GM08714 (cell line): ENCODE measurements around the gene VCAN.

Experiments used
- H3K4me3 ChIP-seq: fragments of 200-500 bp; sonication (Bioruptor generic); 2 replicates; pipeline ENCODE4 v1.5.1; 2014; ENCODE audit warnings: mild to moderate bottlenecking, low read length, inconsistent platforms
- ZNF274 ChIP-seq: IDR thresholded peaks from 2 replicates; pipeline ENCODE4 v1.6.1; 2012; ENCODE audit warnings: mild to moderate bottlenecking, low read depth, low read length

VCAN gene

DNA sequence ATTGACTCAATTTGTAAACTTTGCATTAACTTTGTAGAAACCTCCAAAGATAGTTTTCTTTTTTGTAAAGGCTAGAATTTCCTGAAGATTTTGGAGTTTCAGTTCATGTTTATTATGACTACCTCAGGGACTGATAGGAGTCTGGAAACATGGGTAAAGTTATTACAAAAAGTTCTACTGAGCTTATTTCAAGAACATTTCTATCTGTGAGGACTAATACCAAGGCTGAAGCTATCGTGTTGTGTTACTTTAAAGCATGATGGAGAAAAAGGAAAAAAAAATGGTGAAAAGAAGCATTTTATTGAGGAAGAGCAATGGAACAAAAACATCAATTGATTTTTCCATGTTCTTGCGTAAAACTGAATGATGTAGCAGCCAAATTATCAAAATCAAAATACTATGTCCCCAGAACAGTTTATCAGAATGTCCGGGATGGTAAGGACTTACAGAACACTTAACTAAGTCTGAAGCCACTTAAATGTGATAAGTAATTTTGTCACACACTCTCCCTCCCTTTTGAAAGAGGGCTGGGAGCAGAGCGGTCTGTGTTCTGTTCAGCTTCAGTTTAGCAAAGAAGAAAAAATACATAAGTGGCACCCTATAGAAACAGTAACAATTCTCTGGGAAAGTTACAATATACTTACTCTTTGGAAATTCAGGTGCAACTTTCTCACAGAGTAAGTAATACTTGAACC lies 25.1 kb upstream of the VCAN start:
- H3K4me3 ChIP-seq, result no peak overlapping the region
- no peak for TF ChIP-seq ZNF274

DNA sequence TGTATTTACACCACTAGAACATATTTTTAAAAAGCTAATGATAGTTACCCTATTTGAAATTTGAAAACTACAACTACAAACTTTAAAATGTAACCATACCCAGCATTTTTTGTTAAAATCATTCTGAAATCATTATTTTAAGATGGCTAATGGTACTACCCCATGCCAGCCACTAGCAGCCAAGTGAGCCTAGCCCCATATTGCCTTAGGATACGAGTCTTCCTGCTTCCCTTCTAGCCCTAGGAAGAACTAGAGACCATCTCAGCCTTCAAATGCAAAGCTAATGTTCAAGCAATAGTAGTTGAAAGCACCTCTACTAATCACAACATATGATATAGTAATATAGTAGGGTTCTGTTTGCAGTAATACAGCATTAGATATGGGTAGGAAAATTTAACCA lies 24.0 kb upstream of the VCAN start:
- no peak for TF ChIP-seq ZNF274
- no peak overlapping the region for H3K4me3 ChIP-seq

- no peak for TF ChIP-seq ZNF274
- H3K4me3 ChIP-seq, result no peak overlapping the region
These were observed 21.2 kb upstream of the VCAN start for GRCh38 chr5:83450183-83450966.

DNA sequence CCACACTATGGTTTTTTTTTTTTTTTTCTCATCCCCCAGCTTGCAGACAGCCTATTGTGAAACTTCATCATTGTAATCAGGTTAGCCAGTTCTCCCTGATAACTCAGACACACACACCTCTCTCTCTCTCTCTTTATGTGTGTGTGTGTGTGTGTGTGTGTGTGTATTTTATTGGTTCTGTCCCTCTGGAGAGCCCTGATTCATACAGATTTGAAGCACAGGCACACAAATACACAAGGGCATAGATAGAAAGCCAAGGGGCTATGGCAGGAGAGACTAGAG lies 20.6 kb upstream of the VCAN start:
- no peak overlapping the region for H3K4me3 ChIP-seq
- TF ChIP-seq ZNF274, result no peak

GRCh38 chr5:83451955-83452354 lies 19.6 kb upstream of the VCAN start:
- TF ChIP-seq ZNF274, result no peak
- H3K4me3 ChIP-seq, result no peak overlapping the region

DNA sequence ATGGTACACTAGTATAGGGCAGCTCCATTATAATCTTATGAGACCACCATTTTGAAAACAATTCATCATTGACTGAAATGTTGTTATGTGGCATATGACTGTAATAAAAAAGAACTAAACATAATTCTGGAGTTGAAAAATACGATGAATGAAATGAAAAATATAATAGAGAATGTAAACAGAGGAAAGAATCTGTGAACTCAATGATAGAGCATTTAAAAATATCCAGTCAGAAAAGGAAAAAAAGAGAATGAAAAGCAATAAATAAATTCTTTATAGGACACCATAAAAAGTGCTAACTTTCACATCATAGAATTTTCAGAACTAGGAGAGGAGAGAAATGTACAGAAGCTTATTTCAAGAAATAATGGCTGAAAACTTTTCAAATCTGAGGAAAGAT lies 17.6 kb upstream of the VCAN start:
- no peak overlapping the region for H3K4me3 ChIP-seq
- TF ChIP-seq ZNF274, result no peak

DNA sequence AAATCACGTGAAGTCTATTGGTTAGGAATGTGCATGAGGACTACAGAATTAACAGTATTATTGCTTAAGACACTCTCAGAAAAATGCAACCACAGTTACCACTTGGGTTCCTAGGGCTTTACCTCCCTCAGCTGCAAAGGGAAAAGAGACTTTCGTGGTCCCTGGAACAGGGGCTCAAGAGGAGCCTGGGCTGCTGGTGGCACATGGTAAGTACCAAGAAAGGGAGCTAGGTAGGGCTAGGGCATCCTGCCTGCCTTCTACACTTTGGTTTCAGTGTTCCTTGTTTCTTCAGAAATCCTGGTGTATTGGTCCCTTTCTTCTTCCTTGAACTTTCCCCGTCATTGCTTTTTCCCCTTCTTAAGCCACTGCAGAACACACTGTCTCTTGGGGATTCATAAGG lies 7.3 kb upstream of the VCAN start:
- no peak overlapping the region for H3K4me3 ChIP-seq
- TF ChIP-seq ZNF274, result no peak

DNA sequence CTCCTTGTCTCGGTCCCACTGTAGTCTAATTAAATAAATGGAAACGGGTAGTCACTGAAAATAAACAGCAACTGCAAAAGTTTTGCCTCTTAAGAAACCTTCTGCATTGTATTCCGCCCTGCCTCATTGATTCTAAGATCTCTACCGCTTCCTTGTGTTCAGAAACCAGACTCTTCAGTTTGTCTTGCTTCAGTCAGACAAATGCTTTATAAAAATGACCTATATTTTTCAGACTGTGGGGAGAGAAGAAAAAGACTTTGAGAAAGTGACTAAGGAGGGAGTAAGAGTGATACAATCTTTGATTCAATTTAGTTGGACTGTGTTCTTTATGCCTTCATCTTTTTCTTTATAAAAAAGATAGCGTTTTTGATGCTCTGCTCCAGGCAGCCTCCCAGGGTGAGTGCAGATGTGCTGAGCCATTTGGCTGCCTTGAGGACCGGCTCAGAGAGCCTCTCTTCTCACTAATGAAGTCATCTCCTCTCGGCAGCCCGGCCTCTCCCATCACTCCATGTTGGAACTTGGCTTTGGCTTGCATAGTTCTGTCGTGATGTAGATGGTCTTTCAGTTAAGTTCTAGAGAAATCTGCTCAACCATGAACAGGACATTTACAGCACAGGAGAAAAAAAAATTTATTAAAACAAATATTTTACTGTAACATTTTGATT lies 4.0 kb upstream of the VCAN start:
- H3K4me3 ChIP-seq, result no peak overlapping the region
- no peak for TF ChIP-seq ZNF274

DNA sequence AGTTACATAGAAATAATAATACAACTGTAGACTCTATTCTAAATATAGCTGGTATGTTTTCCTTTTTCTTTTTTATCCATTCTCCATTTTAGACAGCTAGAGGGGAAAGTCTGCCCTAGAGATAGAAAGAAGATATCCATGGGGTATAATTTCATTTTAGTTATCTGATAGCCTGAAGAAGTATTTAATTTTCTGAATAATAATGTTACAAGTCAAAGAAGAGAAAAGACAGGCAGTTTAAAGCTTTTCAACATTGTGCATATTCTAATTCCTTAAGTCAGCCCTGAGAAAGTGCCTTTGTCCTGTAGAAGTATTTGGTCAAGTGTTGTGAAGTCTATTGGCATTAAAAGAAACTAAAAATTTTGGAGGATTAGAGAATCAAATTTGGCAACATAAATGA lies 2.5 kb upstream of the VCAN start:
- TF ChIP-seq ZNF274, result no peak
- no peak overlapping the region for H3K4me3 ChIP-seq

GRCh38 chr5:83470526-83471404 lies 779 bp upstream of the VCAN start:
- no peak for TF ChIP-seq ZNF274
- H3K4me3 ChIP-seq, result peak overlapping the region; percentile 69

- no peak for TF ChIP-seq ZNF274
These were observed 616 bp downstream of the VCAN start for GRCh38 chr5:83472213-83472507.

DNA sequence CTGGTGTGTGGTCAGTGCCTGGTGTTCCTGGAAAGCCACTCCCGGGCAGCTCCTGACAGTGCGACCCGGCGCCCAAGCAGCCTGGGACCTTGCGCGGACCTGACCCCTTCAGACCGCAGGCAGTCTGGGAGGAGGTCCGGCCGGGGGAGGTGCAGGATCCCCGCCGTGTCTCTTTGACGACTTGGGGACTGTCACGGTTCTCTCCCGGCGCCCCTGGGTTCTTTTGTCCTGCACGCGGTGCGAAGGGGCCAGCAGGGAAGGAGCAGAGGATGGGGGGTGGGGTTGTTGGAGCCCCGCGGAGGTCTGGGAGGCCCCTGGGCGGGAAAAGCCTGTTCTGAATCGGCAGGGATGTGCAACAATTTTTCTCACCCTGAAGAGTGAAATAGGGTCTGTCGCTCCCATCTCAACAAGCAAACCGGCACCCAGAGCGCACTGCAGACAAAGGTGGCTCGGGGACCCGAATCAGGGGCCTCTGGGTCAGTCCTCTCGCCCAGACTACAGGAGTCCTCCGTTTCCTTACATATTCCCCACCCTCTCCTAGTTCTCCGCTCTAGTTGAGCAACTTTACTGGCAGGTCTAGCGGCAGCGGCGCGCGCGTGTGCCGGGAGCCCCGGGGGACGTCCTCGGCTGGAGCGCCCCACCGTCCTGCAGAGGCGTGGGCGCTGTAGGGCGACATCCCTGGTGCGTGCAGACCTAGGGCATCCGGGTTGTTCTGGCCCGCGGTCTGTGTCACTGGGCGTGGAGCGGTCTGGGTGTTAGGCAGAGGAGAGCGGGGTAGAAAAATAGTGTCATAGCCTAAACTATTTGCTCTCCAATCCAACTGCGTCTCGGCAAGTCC lies 1.2 kb downstream of the VCAN start:
- no peak for TF ChIP-seq ZNF274
- peak overlapping the region; percentile 69 for H3K4me3 ChIP-seq

More at GRCh38 chr5:83472213-83472507, 616 bp downstream of the VCAN start:
- peak overlapping the region; percentile 69 for H3K4me3 ChIP-seq

DNA sequence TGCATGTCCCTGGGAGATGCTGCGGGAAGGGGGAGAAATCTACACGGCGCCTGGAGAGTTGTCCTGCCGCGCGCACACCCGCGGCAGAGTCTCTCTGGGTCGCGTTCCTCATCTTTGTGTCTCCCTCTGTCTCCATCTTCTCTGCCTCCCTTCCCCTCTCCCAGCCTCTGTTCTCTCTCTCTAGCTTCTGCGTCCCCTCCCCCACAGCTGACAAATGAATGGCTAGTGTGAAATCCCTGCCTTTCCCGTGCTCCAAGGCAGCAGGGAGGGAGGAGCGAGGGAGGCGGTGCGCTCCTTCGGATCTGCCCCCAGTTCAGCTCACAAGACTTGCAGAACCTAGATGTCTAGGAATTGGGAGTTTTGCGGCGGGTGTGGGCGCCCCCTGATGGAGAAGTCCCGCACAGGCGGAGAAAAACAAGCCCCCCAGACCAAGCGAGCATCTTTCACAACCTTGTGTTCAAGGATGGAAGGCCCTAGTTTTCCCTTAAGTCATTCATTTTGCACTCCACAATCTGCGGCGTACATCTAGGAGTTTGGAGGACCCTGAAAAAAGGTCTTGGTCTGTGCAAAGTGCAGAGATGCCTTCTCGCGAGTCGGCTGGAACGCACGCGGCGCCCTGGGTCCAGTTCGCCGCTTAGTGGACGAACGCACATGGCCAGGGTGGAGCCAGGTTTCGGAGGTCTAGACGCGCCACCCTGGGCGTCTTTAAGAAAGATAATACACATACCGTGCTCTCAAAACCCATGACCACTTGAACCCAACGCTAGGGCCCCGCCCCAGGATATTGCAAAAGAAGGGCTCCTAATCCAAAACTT lies 2.0 kb downstream of the VCAN start:
- H3K4me3 ChIP-seq, result peak overlapping the region; percentile 69
- TF ChIP-seq ZNF274, result no peak
